ENCODE measurements around the gene FOXO3. TPM values are rescaled to one million over a fixed set of nuclear protein-coding genes. Genes with fewer than 3 reads are reported as not detected.

The FOXO3 gene
- total RNA-seq, 2 donors from 2014 or later: 108 to 144 TPM

GRCh38 chr6:108585921-108586536, 25.3 kb downstream of the FOXO3 start:
- WGBS: 60% methylated on average over 6 of the region's 6 CpGs
- intact Hi-C loops (cut with DNase I): no loop called here
- Histone ChIP-seq H3K4me3 (no peak overlapping the region), H3K27me3 (replicated peaks; ENCODE audit: insufficient read depth) (no peaks in the 10 kb centered on the region), H3K36me3 (no peaks in the 10 kb centered on the region), H3K9me3 (no peaks in the 10 kb centered on the region), H3K4me1 (replicated peaks) (peaks cover 57% of the 10 kb centered on the region), H3K27ac (peak overlapping the region; percentile 85)
- no peak for DNase-seq (ENCODE audit: low spot score)
- no peak for TF ChIP-seq POLR2AphosphoS5 (IDR thresholded peaks at IDR 0.05)
- TF ChIP-seq, protein P1, sequence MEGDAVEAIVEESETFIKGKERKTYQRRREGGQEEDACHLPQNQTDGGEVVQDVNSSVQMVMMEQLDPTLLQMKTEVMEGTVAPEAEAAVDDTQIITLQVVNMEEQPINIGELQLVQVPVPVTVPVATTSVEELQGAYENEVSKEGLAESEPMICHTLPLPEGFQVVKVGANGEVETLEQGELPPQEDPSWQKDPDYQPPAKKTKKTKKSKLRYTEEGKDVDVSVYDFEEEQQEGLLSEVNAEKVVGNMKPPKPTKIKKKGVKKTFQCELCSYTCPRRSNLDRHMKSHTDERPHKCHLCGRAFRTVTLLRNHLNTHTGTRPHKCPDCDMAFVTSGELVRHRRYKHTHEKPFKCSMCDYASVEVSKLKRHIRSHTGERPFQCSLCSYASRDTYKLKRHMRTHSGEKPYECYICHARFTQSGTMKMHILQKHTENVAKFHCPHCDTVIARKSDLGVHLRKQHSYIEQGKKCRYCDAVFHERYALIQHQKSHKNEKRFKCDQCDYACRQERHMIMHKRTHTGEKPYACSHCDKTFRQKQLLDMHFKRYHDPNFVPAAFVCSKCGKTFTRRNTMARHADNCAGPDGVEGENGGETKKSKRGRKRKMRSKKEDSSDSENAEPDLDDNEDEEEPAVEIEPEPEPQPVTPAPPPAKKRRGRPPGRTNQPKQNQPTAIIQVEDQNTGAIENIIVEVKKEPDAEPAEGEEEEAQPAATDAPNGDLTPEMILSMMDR (IDR thresholded peaks at IDR 0.05): no peak
- no peak for TF ChIP-seq POLR2A (IDR thresholded peaks at IDR 0.05)

- no peaks in the 10 kb centered on the region for H3K9me3 ChIP-seq
- intact Hi-C loops (cut with DNase I): loop anchor here (2.0 kb wide), 2 partner anchors 27 to 67 kb away; partner anchors contain the start of gene FOXO3
- H3K27me3 ChIP-seq (replicated peaks; ENCODE audit: insufficient read depth): no peaks in the 10 kb centered on the region
- H3K27ac ChIP-seq: peak overlapping the region; percentile 85
- no peak for DNase-seq (ENCODE audit: low spot score)
- no peak overlapping the region for H3K4me3 ChIP-seq
- WGBS: 25% methylated on average over 9 of the region's 9 CpGs
- TF ChIP-seq, protein P1 (IDR thresholded peaks at IDR 0.05): no peak
- TF ChIP-seq POLR2A (IDR thresholded peaks at IDR 0.05) (no peak), POLR2AphosphoS5 (IDR thresholded peaks at IDR 0.05) (peak; percentile 46)
- no peaks in the 10 kb centered on the region for H3K36me3 ChIP-seq
- H3K4me1 ChIP-seq (replicated peaks): peaks cover 67% of the 10 kb centered on the region
Observed at GRCh38 chr6:108587258-108588059, 26.7 kb downstream of the FOXO3 start.

GRCh38 chr6:108588586-108588985, 27.9 kb downstream of the FOXO3 start:
- Histone ChIP-seq H3K9me3 (no peaks in the 10 kb centered on the region), H3K36me3 (no peaks in the 10 kb centered on the region), H3K27me3 (replicated peaks; ENCODE audit: insufficient read depth) (no peaks in the 10 kb centered on the region), H3K4me1 (replicated peaks) (peaks cover 61% of the 10 kb centered on the region), H3K4me3 (no peak overlapping the region), H3K27ac (peak overlapping the region; percentile 85)
- intact Hi-C loops (cut with DNase I): loop anchor here (2.0 kb wide), 2 partner anchors 28 to 66 kb away; partner anchors contain the start of gene FOXO3
- DNase-seq (ENCODE audit: low spot score): no peak
- WGBS: 43% methylated on average over 1 of the region's 1 CpG
- TF ChIP-seq POLR2AphosphoS5 (IDR thresholded peaks at IDR 0.05): no peak
- no peak for TF ChIP-seq POLR2A (IDR thresholded peaks at IDR 0.05)
- TF ChIP-seq, protein P1 (IDR thresholded peaks at IDR 0.05): no peak

DNA sequence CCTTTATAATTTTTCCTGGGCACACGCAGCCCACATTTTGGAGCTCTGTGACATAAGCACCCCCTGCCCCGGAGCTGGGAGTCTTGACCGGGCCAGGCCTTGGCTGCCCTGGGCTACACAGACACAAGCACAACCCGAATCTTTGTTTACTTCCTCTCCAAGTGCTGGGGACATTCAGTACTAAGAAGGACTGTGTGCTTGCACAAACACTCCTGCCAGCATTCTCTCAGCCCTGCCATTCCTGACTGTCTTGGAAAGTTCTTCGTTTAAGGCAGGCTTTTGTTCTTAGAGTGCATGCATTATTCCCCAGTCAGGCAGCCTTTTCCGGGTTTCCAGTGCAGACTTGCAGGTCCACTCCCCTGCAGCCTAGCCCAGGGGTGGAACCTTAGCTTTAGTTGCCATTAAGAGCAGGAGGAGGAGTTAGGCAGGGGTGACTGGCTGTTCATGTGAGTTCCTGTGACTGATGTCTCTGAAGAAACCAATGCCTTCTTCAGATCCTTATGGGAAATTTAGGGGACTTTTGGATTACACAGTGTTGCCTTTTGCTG, 28.6 kb downstream of the FOXO3 start:
- intact Hi-C loops (cut with DNase I): loop anchor here (2.0 kb wide), 2 partner anchors 29 to 65 kb away; partner anchors contain the start of gene FOXO3
- H3K36me3 ChIP-seq: no peaks in the 10 kb centered on the region
- H3K4me3 ChIP-seq: peak overlapping the region in 1 of 2 donors; percentile 12
- peaks cover 60% of the 10 kb centered on the region for H3K4me1 ChIP-seq (replicated peaks)
- WGBS: 7% methylated on average over 6 of the region's 6 CpGs
- peak overlapping the region; percentile 85 for H3K27ac ChIP-seq
- TF ChIP-seq POLR2AphosphoS5 (IDR thresholded peaks at IDR 0.05) (peak; percentile 97), POLR2A (IDR thresholded peaks at IDR 0.05) (peak; percentile 11)
- TF ChIP-seq, protein P1 (IDR thresholded peaks at IDR 0.05): no peak
- no peaks in the 10 kb centered on the region for H3K9me3 ChIP-seq
- peak; percentile 95 for DNase-seq (ENCODE audit: low spot score)
- no peaks in the 10 kb centered on the region for H3K27me3 ChIP-seq (replicated peaks; ENCODE audit: insufficient read depth)

Data from prostate gland (tissue), 2 donors.